GM23338 (cell line): ENCODE data around the gene MSS51. TPM values are rescaled to one million over a fixed set of nuclear protein-coding genes. Genes with fewer than 3 reads are reported as not detected.

Source experiments
- ATAC-seq: fragments of 200-7000 bp; cut with Tn5 transposase; 3 replicates; pipeline ENCODE4 v1.9.1; 2020
- DNase-seq: peaks from one replicate; pipeline ENCODE4 v3.0.0-alpha.2; 2015; ENCODE audit warnings: low spot score
- H2AFZ ChIP-seq: fragments of 200-600 bp; sonication (generic); 2 replicates; pipeline ENCODE4 v1.8.0; 2016; ENCODE audit warnings: antibody characterized with exemption, mild to moderate bottlenecking, moderate library complexity
- H3F3A ChIP-seq: fragments of 200-600 bp; sonication (generic); replicated peaks from 2 replicates; pipeline ENCODE4 v1.8.0; 2017; ENCODE audit warnings: antibody characterized with exemption, mixed run types, low read depth
- H3K27ac ChIP-seq: fragments of 200-600 bp; sonication (generic); 2 replicates; pipeline ENCODE4 v1.6.1; 2016; ENCODE audit warnings: low read depth
- H3K27me3 ChIP-seq: fragments of 200-600 bp; sonication (generic); 2 replicates; pipeline ENCODE4 v1.8.0; 2016; ENCODE audit warnings: mild to moderate bottlenecking, mixed run types, moderate library complexity; ENCODE audit not compliant: insufficient read depth
- H3K36me3 ChIP-seq: fragments of 200-600 bp; sonication (generic); 2 replicates; pipeline ENCODE4 v1.8.0; 2016; ENCODE audit warnings: mild to moderate bottlenecking; ENCODE audit not compliant: insufficient read depth
- H3K4me1 ChIP-seq: fragments of 200-600 bp; sonication (generic); 2 replicates; pipeline ENCODE4 v1.8.0; 2016; ENCODE audit warnings: mild to moderate bottlenecking, moderate library complexity; ENCODE audit not compliant: insufficient read depth
- H3K4me2 ChIP-seq: fragments of 200-600 bp; sonication (generic); 2 replicates; pipeline ENCODE4 v1.7.1; 2017; ENCODE audit warnings: mixed run types
- H3K4me3 ChIP-seq: fragments of 200-600 bp; sonication (generic); 2 replicates; pipeline ENCODE4 v1.6.1; 2016; ENCODE audit warnings: mixed run types
- H3K79me2 ChIP-seq: fragments of 200-600 bp; sonication (generic); replicated peaks from 2 replicates; pipeline ENCODE4 v1.8.0; 2017; ENCODE audit warnings: mild to moderate bottlenecking; ENCODE audit not compliant: insufficient read depth
- H3K9me2 ChIP-seq: fragments of 200-600 bp; sonication (generic); 2 replicates; pipeline ENCODE4 v1.8.0; 2017; ENCODE audit not compliant: insufficient read depth
- H4K20me1 ChIP-seq: fragments of 200-600 bp; sonication (generic); replicated peaks from 2 replicates; pipeline ENCODE4 v1.8.0; 2017; ENCODE audit warnings: mild to moderate bottlenecking; ENCODE audit not compliant: insufficient read depth
- H3K27ac Mint-ChIP-seq: 2 replicates; pipeline ENCODE4 v1.8.0; 2020; ENCODE audit warnings: inconsistent platforms, mild to moderate bottlenecking, moderate library complexity, mixed read lengths
- H3K27me3 Mint-ChIP-seq: 3 replicates; pipeline ENCODE4 v1.8.0; 2022; ENCODE audit warnings: low read depth, mild to moderate bottlenecking, moderate library complexity, mixed read lengths, inconsistent platforms; ENCODE audit not compliant: insufficient read depth, poor library complexity
- H3K36me3 Mint-ChIP-seq: 3 replicates; pipeline ENCODE4 v1.8.0; 2021; ENCODE audit warnings: low read depth, mild to moderate bottlenecking, inconsistent platforms, moderate library complexity, mixed read lengths
- H3K4me1 Mint-ChIP-seq: 3 replicates; pipeline ENCODE4 v1.8.0; 2020; ENCODE audit warnings: mild to moderate bottlenecking, inconsistent platforms, mixed read lengths
- H3K4me3 Mint-ChIP-seq: 3 replicates; pipeline ENCODE4 v1.8.0; 2021; ENCODE audit warnings: moderate library complexity, mild to moderate bottlenecking, inconsistent platforms, mixed read lengths
- H3K9me3 Mint-ChIP-seq: 3 replicates; pipeline ENCODE4 v1.8.0; 2020; ENCODE audit warnings: moderate library complexity, mild to moderate bottlenecking, inconsistent platforms, mixed read lengths
- EZH2 ChIP-seq: fragments of 200-600 bp; sonication (generic); IDR thresholded peaks from one replicate; pipeline ENCODE4 v1.8.0; 2017; ENCODE audit warnings: antibody characterized with exemption, mild to moderate bottlenecking, low read depth; ENCODE audit not compliant: unreplicated experiment
- EZH2phosphoT487 ChIP-seq: fragments of 200-600 bp; sonication (generic); IDR thresholded peaks from one replicate; pipeline ENCODE4 v1.8.1; 2018; ENCODE audit warnings: antibody characterized with exemption; ENCODE audit not compliant: unreplicated experiment
- NANOG ChIP-seq: IDR thresholded peaks from 2 replicates; pipeline ENCODE4 v1.6.1; 2016; ENCODE audit warnings: antibody characterized with exemption, borderline replicate concordance
- ZNF331 ChIP-seq: fragments of 250-450 bp; sonication (Bioruptor Pico); IDR thresholded peaks from 2 replicates; pipeline ENCODE4 v1.5.0; 2020; ENCODE audit warnings: low read depth, mild to moderate bottlenecking, moderate library complexity
- polyA plus RNA-seq: library from polyadenylated mRNA; unstranded; fragments of >200 nt; fragmentation: Nextera tagmentation; extraction: Ambion mirVana; gene quantifications from 2 replicates; pipeline ENCODE4 v1.2.1, GENCODE V29; 2016
- total RNA-seq: library from RNA; depleted of rRNA; stranded (reverse); fragments of >200 nt; shearing (Covaris generic); gene quantifications from 2 replicates; pipeline ENCODE4 v1.2.3, GENCODE V29; 2014
- TF ChIP-seq, protein P1 (sequence below): IDR thresholded peaks from one replicate; pipeline ENCODE4 v1.6.1; 2018; ENCODE audit warnings: antibody characterized with exemption; ENCODE audit not compliant: unreplicated experiment
- TF ChIP-seq, protein P2 (sequence below): fragments of 250-450 bp; sonication (Bioruptor Pico); IDR thresholded peaks from 2 replicates; pipeline ENCODE4 v1.5.0; 2020; ENCODE audit warnings: mild to moderate bottlenecking, moderate library complexity

MSS51 gene
- total and polyA plus RNA-seq, 2 experiments from 2014 or later, result 1.1 to 5.1 TPM

DNA sequence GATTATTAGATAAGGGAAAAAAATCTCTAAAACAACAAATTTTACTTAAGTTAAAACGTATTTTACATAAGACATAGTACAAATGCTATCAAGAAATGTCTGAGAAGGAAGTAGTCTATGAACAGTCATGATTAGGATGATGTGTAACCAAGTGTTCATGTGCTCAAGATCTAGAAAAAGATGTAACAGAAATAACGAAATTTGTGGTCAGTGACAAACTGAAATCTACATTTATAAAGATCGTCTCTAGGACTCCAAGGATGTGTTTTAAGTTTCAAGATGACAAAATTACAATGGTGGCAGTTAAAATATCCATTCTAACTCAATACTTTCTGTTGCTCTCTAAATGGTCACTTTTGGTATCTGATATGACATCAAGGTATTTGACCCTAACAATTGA is 45.3 kb upstream of the MSS51 start:
- Mint-ChIP-seq H3K27ac (no peak overlapping the region), H3K4me1 (no peaks in the 10 kb centered on the region), H3K36me3 (peaks cover 23% of the 10 kb centered on the region), H3K27me3 (no peaks in the 10 kb centered on the region), H3K9me3 (no peaks in the 10 kb centered on the region; the same call in 2 of the 3 replicates), H3K4me3 (no peak overlapping the region)
- peaks cover 10% of the 10 kb centered on the region; the same call in 1 of the 2 replicates for H3K36me3 ChIP-seq
- no peaks in the 10 kb centered on the region for H3K27me3 ChIP-seq
- no peaks in the 10 kb centered on the region for H4K20me1 ChIP-seq
- H3K27ac ChIP-seq, result no peak overlapping the region
- peaks cover 32% of the 10 kb centered on the region for H3K79me2 ChIP-seq
- no peaks in the 10 kb centered on the region for H3F3A ChIP-seq
- no peak for ATAC-seq
- no peaks in the 10 kb centered on the region for H3K4me1 ChIP-seq
- no peak overlapping the region for H3K4me2 ChIP-seq
- H2AFZ ChIP-seq, result no peak overlapping the region
- no peaks in the 10 kb centered on the region for H3K9me2 ChIP-seq
- H3K4me3 ChIP-seq, result no peak overlapping the region
- DNase-seq, result no peak
- no peak for TF ChIP-seq EZH2
- TF ChIP-seq EZH2phosphoT487, result no peak
- TF ChIP-seq NANOG, result no peak
- TF ChIP-seq, protein P1, sequence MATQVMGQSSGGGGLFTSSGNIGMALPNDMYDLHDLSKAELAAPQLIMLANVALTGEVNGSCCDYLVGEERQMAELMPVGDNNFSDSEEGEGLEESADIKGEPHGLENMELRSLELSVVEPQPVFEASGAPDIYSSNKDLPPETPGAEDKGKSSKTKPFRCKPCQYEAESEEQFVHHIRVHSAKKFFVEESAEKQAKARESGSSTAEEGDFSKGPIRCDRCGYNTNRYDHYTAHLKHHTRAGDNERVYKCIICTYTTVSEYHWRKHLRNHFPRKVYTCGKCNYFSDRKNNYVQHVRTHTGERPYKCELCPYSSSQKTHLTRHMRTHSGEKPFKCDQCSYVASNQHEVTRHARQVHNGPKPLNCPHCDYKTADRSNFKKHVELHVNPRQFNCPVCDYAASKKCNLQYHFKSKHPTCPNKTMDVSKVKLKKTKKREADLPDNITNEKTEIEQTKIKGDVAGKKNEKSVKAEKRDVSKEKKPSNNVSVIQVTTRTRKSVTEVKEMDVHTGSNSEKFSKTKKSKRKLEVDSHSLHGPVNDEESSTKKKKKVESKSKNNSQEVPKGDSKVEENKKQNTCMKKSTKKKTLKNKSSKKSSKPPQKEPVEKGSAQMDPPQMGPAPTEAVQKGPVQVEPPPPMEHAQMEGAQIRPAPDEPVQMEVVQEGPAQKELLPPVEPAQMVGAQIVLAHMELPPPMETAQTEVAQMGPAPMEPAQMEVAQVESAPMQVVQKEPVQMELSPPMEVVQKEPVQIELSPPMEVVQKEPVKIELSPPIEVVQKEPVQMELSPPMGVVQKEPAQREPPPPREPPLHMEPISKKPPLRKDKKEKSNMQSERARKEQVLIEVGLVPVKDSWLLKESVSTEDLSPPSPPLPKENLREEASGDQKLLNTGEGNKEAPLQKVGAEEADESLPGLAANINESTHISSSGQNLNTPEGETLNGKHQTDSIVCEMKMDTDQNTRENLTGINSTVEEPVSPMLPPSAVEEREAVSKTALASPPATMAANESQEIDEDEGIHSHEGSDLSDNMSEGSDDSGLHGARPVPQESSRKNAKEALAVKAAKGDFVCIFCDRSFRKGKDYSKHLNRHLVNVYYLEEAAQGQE, result no peak
- TF ChIP-seq, protein P2, sequence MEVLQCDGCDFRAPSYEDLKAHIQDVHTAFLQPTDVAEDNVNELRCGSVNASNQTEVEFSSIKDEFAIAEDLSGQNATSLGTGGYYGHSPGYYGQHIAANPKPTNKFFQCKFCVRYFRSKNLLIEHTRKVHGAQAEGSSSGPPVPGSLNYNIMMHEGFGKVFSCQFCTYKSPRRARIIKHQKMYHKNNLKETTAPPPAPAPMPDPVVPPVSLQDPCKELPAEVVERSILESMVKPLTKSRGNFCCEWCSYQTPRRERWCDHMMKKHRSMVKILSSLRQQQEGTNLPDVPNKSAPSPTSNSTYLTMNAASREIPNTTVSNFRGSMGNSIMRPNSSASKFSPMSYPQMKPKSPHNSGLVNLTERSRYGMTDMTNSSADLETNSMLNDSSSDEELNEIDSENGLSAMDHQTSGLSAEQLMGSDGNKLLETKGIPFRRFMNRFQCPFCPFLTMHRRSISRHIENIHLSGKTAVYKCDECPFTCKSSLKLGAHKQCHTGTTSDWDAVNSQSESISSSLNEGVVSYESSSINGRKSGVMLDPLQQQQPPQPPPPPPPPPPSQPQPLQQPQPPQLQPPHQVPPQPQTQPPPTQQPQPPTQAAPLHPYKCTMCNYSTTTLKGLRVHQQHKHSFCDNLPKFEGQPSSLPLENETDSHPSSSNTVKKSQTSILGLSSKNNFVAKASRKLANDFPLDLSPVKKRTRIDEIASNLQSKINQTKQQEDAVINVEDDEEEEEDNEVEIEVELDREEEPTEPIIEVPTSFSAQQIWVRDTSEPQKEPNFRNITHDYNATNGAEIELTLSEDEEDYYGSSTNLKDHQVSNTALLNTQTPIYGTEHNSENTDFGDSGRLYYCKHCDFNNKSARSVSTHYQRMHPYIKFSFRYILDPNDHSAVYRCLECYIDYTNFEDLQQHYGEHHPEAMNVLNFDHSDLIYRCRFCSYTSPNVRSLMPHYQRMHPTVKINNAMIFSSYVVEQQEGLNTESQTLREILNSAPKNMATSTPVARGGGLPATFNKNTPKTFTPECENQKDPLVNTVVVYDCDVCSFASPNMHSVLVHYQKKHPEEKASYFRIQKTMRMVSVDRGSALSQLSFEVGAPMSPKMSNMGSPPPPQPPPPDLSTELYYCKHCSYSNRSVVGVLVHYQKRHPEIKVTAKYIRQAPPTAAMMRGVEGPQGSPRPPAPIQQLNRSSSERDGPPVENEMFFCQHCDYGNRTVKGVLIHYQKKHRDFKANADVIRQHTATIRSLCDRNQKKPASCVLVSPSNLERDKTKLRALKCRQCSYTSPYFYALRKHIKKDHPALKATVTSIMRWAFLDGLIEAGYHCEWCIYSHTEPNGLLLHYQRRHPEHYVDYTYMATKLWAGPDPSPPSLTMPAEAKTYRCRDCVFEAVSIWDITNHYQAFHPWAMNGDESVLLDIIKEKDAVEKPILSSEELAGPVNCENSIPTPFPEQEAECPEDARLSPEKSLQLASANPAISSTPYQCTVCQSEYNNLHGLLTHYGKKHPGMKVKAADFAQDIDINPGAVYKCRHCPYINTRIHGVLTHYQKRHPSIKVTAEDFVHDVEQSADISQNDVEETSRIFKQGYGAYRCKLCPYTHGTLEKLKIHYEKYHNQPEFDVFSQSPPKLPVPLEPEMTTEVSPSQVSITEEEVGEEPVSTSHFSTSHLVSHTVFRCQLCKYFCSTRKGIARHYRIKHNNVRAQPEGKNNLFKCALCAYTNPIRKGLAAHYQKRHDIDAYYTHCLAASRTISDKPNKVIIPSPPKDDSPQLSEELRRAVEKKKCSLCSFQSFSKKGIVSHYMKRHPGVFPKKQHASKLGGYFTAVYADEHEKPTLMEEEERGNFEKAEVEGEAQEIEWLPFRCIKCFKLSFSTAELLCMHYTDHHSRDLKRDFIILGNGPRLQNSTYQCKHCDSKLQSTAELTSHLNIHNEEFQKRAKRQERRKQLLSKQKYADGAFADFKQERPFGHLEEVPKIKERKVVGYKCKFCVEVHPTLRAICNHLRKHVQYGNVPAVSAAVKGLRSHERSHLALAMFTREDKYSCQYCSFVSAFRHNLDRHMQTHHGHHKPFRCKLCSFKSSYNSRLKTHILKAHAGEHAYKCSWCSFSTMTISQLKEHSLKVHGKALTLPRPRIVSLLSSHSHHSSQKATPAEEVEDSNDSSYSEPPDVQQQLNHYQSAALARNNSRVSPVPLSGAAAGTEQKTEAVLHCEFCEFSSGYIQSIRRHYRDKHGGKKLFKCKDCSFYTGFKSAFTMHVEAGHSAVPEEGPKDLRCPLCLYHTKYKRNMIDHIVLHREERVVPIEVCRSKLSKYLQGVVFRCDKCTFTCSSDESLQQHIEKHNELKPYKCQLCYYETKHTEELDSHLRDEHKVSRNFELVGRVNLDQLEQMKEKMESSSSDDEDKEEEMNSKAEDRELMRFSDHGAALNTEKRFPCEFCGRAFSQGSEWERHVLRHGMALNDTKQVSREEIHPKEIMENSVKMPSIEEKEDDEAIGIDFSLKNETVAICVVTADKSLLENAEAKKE (CRISPR knock-in tag), result no peak
- TF ChIP-seq ZNF331 (CRISPR knock-in tag), result no peak
